Astrocyte (in vitro differentiated cells and primary cell): ENCODE results near the gene SNRPA. TPM values are rescaled to one million over a fixed set of nuclear protein-coding genes. Genes with fewer than 3 reads are reported as not detected.

Experiments
- DNase-seq: peaks from one replicate; pipeline ENCODE4 v3.0.0-alpha.2; 2010; ENCODE audit warnings: low read depth
- FAIRE-seq: peaks from 2 replicates; lab custom pipeline; 2011; peaks lifted over from hg19 to GRCh38; lab: Jason Lieb, UNC
- H2AFZ ChIP-seq: 2 replicates; pipeline ENCODE4 v1.6.0; 2012; ENCODE audit warnings: low read depth, low read length, inconsistent platforms
- H3K27ac ChIP-seq: 2 replicates; pipeline ENCODE4 v1.5.1; 2011; ENCODE audit warnings: low read depth, low read length, inconsistent platforms
- H3K27me3 ChIP-seq: 2 replicates; pipeline ENCODE4 v1.6.0; 2011; ENCODE audit warnings: low read length, inconsistent platforms; ENCODE audit not compliant: insufficient read depth
- H3K36me3 ChIP-seq: 2 replicates; pipeline ENCODE4 v1.5.1; 2011; ENCODE audit warnings: low read length, inconsistent platforms; ENCODE audit not compliant: insufficient read depth
- H3K4me1 ChIP-seq: 2 replicates; pipeline ENCODE4 v1.5.1; 2011; ENCODE audit warnings: low read length, inconsistent platforms; ENCODE audit not compliant: insufficient read depth
- H3K4me2 ChIP-seq: 2 replicates; pipeline ENCODE4 v1.6.0; 2012; ENCODE audit warnings: low read length, inconsistent platforms
- H3K4me3 ChIP-seq: 2 replicates; pipeline ENCODE4 v1.5.1; 2011; ENCODE audit warnings: low read depth, mild to moderate bottlenecking, low read length, inconsistent platforms; ENCODE audit not compliant: insufficient read depth
- H3K79me2 ChIP-seq: 2 replicates; pipeline ENCODE4 v1.6.0; 2012; ENCODE audit warnings: mild to moderate bottlenecking, low read length, inconsistent platforms; ENCODE audit not compliant: insufficient read depth
- H3K9ac ChIP-seq: 2 replicates; pipeline ENCODE4 v1.6.0; 2012; ENCODE audit warnings: mild to moderate bottlenecking, low read length, inconsistent platforms
- H3K9me3 ChIP-seq: 2 replicates; pipeline ENCODE4 v1.5.1; 2012; ENCODE audit warnings: low read depth, mild to moderate bottlenecking, low read length, inconsistent platforms; ENCODE audit not compliant: insufficient read depth
- H4K20me1 ChIP-seq: 2 replicates; pipeline ENCODE4 v1.6.0; 2012; ENCODE audit warnings: low read length, inconsistent platforms; ENCODE audit not compliant: insufficient read depth
- H3K27ac Mint-ChIP-seq: one replicate; pipeline ENCODE4 v1.8.0; 2021; ENCODE audit warnings: mild to moderate bottlenecking, mixed read lengths; ENCODE audit not compliant: unreplicated experiment
- H3K27me3 Mint-ChIP-seq: one replicate; pipeline ENCODE4 v1.8.0; 2021; ENCODE audit warnings: low read depth, mixed read lengths; ENCODE audit not compliant: unreplicated experiment
- H3K36me3 Mint-ChIP-seq: one replicate; pipeline ENCODE4 v1.8.0; 2021; ENCODE audit warnings: low read depth, mixed read lengths; ENCODE audit not compliant: unreplicated experiment
- H3K4me1 Mint-ChIP-seq: one replicate; pipeline ENCODE4 v1.8.0; 2021; ENCODE audit warnings: low read depth, mixed read lengths; ENCODE audit not compliant: unreplicated experiment
- H3K4me3 Mint-ChIP-seq: one replicate; pipeline ENCODE4 v1.8.0; 2021; ENCODE audit warnings: mild to moderate bottlenecking, moderate library complexity, mixed read lengths; ENCODE audit not compliant: unreplicated experiment
- H3K9me3 Mint-ChIP-seq: one replicate; pipeline ENCODE4 v1.8.0; 2021; ENCODE audit warnings: mild to moderate bottlenecking, mixed read lengths; ENCODE audit not compliant: unreplicated experiment
- CTCF ChIP-seq: IDR thresholded peaks from 2 replicates; pipeline ENCODE4 v1.5.1; 2011; ENCODE audit warnings: low read depth, mild to moderate bottlenecking, inconsistent platforms, low read length, moderate library complexity; ENCODE audit not compliant: insufficient read depth
- EZH2 ChIP-seq: IDR thresholded peaks from 2 replicates; pipeline ENCODE4 v1.6.1; 2012; ENCODE audit warnings: mild to moderate bottlenecking, low read length, inconsistent platforms; ENCODE audit not compliant: insufficient read depth
- total RNA-seq: library from RNA; stranded (reverse); gene quantifications from 2 replicates; pipeline ENCODE4 v1.2.1, GENCODE V29; 2021

The SNRPA gene
- total RNA-seq, 1 donor from 2014 or later = 67.0 TPM

GRCh38 chr19:40799558-40800338 is 48.7 kb downstream of the SNRPA start:
- peaks cover 34% of the 10 kb centered on the region for H3K4me1 Mint-ChIP-seq
- Histone ChIP-seq H3K4me2 (peak overlapping the region; percentile 97), H3K9ac (peak overlapping the region; percentile 94), H4K20me1 (peaks cover 51% of the 10 kb centered on the region), H3K27ac (peak overlapping the region; percentile 67), H3K27me3 (no peaks in the 10 kb centered on the region), H3K79me2 (peaks cover 54% of the 10 kb centered on the region), H3K4me3 (peak overlapping the region; percentile 73), H3K36me3 (no peaks in the 10 kb centered on the region), H3K9me3 (no peaks in the 10 kb centered on the region), H2AFZ (no peak overlapping the region), H3K4me1 (peaks cover 32% of the 10 kb centered on the region)
- TF ChIP-seq EZH2 (no peak), CTCF (no peak)
- H3K4me3 Mint-ChIP-seq = peak overlapping the region; percentile 96
- no peaks in the 10 kb centered on the region for H3K27me3 Mint-ChIP-seq
- peaks cover 4% of the 10 kb centered on the region for H3K36me3 Mint-ChIP-seq
- H3K9me3 Mint-ChIP-seq = no peaks in the 10 kb centered on the region
- FAIRE-seq (no peak), DNase-seq (no peak)
- peak overlapping the region; percentile 85 for H3K27ac Mint-ChIP-seq

GRCh38 chr19:40800339-40800996 is 49.5 kb downstream of the SNRPA start:
- H3K4me1 ChIP-seq = peaks cover 34% of the 10 kb centered on the region
- no peak overlapping the region for H3K27ac ChIP-seq
- no peak for FAIRE-seq
- peaks cover 58% of the 10 kb centered on the region for H4K20me1 ChIP-seq
- Mint-ChIP-seq H3K27ac (peak overlapping the region; percentile 85), H3K27me3 (no peaks in the 10 kb centered on the region), H3K36me3 (peaks cover 4% of the 10 kb centered on the region), H3K9me3 (no peaks in the 10 kb centered on the region), H3K4me3 (peak overlapping the region; percentile 96), H3K4me1 (peaks cover 37% of the 10 kb centered on the region)
- H3K4me2 ChIP-seq = peak overlapping the region; percentile 97
- peaks cover 61% of the 10 kb centered on the region for H3K79me2 ChIP-seq
- peak overlapping the region; percentile 73 for H3K4me3 ChIP-seq
- TF ChIP-seq EZH2 = no peak
- TF ChIP-seq CTCF = no peak
- no peak overlapping the region for H2AFZ ChIP-seq
- H3K36me3 ChIP-seq = no peaks in the 10 kb centered on the region
- peak overlapping the region; percentile 94 for H3K9ac ChIP-seq
- H3K27me3 ChIP-seq = no peaks in the 10 kb centered on the region
- no peak for DNase-seq
- no peaks in the 10 kb centered on the region for H3K9me3 ChIP-seq
